Mesangial cell (primary cell): ENCODE measurements around the gene MTHFD2L. TPM values are rescaled to one million over a fixed set of nuclear protein-coding genes. Genes with fewer than 3 reads are reported as not detected.

Source experiments
- total RNA-seq: library from RNA; depleted of rRNA; stranded (reverse); fragments of >200 nt; gene quantifications from 2 replicates; pipeline ENCODE4 v1.2.3, GENCODE V29; 2015

MTHFD2L gene
- total RNA-seq: 6.1 and 6.5 TPM in 2 replicates

GRCh38 chr4:74157561-74158465 is at the start of gene MTHFD2L:
Gene MTHFD2L (plus strand): TSS chr4:74158118. CDS start chr4:74158139, 21 bp downstream.

GRCh38 chr4:74308215-74308614 is 150.3 kb downstream of the MTHFD2L start, which contains the start of gene EPGN:
Gene EPGN (plus strand): TSS chr4:74308470. CDS start chr4:74308534, 64 bp downstream.

Other genes starting within 250 kb of the MTHFD2L start
- 0.81 and 4.4 TPM in 2 replicates for gene PF4, start 176.1 kb upstream of the MTHFD2L start, total RNA-seq
- gene PPBP, start 169.9 kb upstream of the MTHFD2L start, total RNA-seq: not detected in 2 replicates
- 12.4 and 25.9 TPM in 2 replicates for gene CXCL5, start 159.4 kb upstream of the MTHFD2L start, total RNA-seq
- 1.6 and 4.1 TPM in 2 replicates for gene CXCL3, start 119.4 kb upstream of the MTHFD2L start, total RNA-seq
- 7.2 and 7.4 TPM in 2 replicates for gene CXCL2, start 58.9 kb upstream of the MTHFD2L start, total RNA-seq
- gene EPGN, start 150.4 kb downstream of the MTHFD2L start, total RNA-seq: not detected in 2 replicates
- gene EREG, start 207.0 kb downstream of the MTHFD2L start, total RNA-seq: 2.0 and 3.7 TPM in 2 replicates